SU-DHL-6 (cell line): ENCODE data around the gene VSTM5.

Experiments
- CTCF ChIP-seq: fragments of 200-600 bp; sonication (generic); IDR thresholded peaks from one replicate; pipeline ENCODE4 v1.5.1; 2017; ENCODE audit warnings: antibody characterized with exemption, mild to moderate bottlenecking, low read length, moderate library complexity; ENCODE audit not compliant: insufficient read depth, poor library complexity, severe bottlenecking
- EZH2phosphoT487 ChIP-seq: fragments of 200-600 bp; sonication (generic), shearing (Covaris generic); conservative IDR thresholded peaks from 2 replicates; pipeline ENCODE4 v1.6.1; 2018; ENCODE audit warnings: mild to moderate bottlenecking, antibody characterized with exemption, low read length, moderate library complexity, mixed read lengths

DNA sequence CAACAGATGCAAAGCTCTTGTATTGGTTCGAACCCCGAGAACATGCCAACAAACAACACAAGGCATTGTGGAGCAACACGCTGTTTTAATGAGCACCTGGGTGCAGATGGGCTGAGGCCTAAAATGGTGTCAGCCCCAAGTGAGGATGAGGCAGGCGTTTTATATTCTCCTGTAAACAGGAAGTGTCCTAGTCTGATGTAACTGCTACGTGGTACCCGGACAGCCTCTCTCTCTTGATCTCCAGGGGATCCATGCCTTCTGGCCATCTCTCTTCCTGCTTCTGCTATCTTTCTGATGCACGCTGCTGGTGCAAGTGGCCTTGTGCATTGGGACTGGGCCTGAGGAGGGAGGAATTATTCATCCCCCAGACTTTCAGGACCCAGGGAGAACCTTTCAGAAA, 19.4 kb upstream of the VSTM5 start:
- TF ChIP-seq CTCF (no peak), EZH2phosphoT487 (no peak)
